Stimulated activated naive CD8-positive, alpha-beta T cell treated with anti-CD3 and anti-CD28 coated beads, Interleukin-15, amount 100 ng/mL, for 72 hours (primary cell): ENCODE measurements around the gene ARHGAP9.
A peak's percentile ranks its signal among the peaks of the same experiment; 100 is the strongest.

ENCODE experiments used
- ATAC-seq: fragments of 150-1000 bp; cut with Tn5 transposase; 2 replicates; pipeline ENCODE4 v1.10.0; 2021; ENCODE audit warnings: mild to moderate bottlenecking, moderate library complexity
- DNase-seq, 2 donors: peaks; one replicate each; pipeline ENCODE4 v3.0.0; 2021 to 2022
- H3K27ac Mint-ChIP-seq, 2 donors: one replicate each; pipeline ENCODE4 v1.8.0; 2022; ENCODE audit warnings: mild to moderate bottlenecking in 2 of 2, mixed read lengths in 2 of 2, moderate library complexity in 2 of 2
- H3K27me3 Mint-ChIP-seq: one replicate; pipeline ENCODE4 v1.8.0; 2022; ENCODE audit warnings: mixed read lengths
- H3K4me1 Mint-ChIP-seq: one replicate; pipeline ENCODE4 v1.8.0; 2022; ENCODE audit warnings: mild to moderate bottlenecking, mixed read lengths
- H3K4me3 Mint-ChIP-seq, 2 donors: one replicate each; pipeline ENCODE4 v1.8.0; 2022; ENCODE audit warnings: mild to moderate bottlenecking in 2 of 2, mixed read lengths in 2 of 2, moderate library complexity in 1 of 2
- H3K9me3 Mint-ChIP-seq, 2 donors: one replicate each; pipeline ENCODE4 v1.8.0; 2022; ENCODE audit warnings: mixed read lengths in 2 of 2

Gene ARHGAP9

GRCh38 chr12:57479376-57480115 is at the start of gene ARHGAP9:
TSS of gene ARHGAP9 (minus strand) at chr12:57479866. CDS start at chr12:57479406, 460 bp downstream.
- DNase-seq: peak; percentile 54 to 74
- peak within 1 kb of the TSS; percentile 96 to 100 for H3K27ac Mint-ChIP-seq
- no peaks in the 10 kb centered on the region for H3K27me3 Mint-ChIP-seq
- H3K4me3 Mint-ChIP-seq: peak within 1 kb of the TSS; percentile 80 to 97
- peaks cover 73% of the 10 kb centered on the region for H3K4me1 Mint-ChIP-seq
- ATAC-seq: peak; percentile 71
- no peaks in the 10 kb centered on the region for H3K9me3 Mint-ChIP-seq

- Mint-ChIP-seq H3K4me3 (no peak overlapping the region), H3K9me3 (no peaks in the 10 kb centered on the region), H3K27me3 (no peaks in the 10 kb centered on the region), H3K27ac (peak overlapping the region in 1 of 2 donors; percentile 72), H3K4me1 (peaks cover 52% of the 10 kb centered on the region)
- DNase-seq: no peak
- ATAC-seq: no peak
Observed at GRCh38 chr12:57528831-57529555, 49.3 kb upstream of the ARHGAP9 start.

DNA sequence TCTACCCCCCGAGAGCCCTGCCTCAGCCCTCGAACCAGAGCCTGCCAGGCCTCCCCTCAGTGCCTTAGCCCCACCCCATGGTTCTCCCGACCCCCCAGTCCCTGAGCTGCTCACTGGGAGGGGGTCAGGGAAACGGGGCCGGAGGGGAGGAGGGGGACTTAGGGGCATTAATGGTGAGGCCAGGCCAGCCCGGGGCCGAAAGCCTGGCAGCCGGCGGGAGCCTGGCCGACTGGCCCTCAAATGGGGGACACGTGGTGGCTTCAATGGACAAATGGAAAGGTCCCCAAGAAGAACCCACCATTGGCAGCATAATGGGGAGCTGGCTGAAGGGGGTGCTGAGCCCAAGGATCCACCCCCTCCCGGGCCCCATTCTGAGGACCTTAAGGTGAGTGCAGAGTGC is 48.5 kb upstream of the ARHGAP9 start:
- no peak for ATAC-seq
- no peak overlapping the region for H3K27ac Mint-ChIP-seq

GRCh38 chr12:57527184-57527583 is 47.5 kb upstream of the ARHGAP9 start:
- Mint-ChIP-seq H3K4me3 (no peak overlapping the region), H3K4me1 (peaks cover 64% of the 10 kb centered on the region), H3K27ac (peak overlapping the region in 1 of 2 donors; percentile 94), H3K9me3 (no peaks in the 10 kb centered on the region), H3K27me3 (no peaks in the 10 kb centered on the region)
- DNase-seq: no peak
- ATAC-seq: no peak

More for the DNA sequence above, 48.5 kb upstream of the ARHGAP9 start:
- Mint-ChIP-seq H3K9me3 (no peaks in the 10 kb centered on the region), H3K4me1 (peaks cover 60% of the 10 kb centered on the region), H3K4me3 (no peak overlapping the region), H3K27me3 (no peaks in the 10 kb centered on the region)
- no peak for DNase-seq

- DNase-seq (no peak), ATAC-seq (no peak)
- Mint-ChIP-seq H3K4me3 (no peak overlapping the region), H3K27ac (peak overlapping the region; percentile 25 to 94), H3K4me1 (peaks cover 69% of the 10 kb centered on the region), H3K9me3 (no peaks in the 10 kb centered on the region), H3K27me3 (no peaks in the 10 kb centered on the region)
Observed at GRCh38 chr12:57526477-57527126, 46.9 kb upstream of the ARHGAP9 start.

- peak overlapping the region in 1 of 2 donors; percentile 94 for H3K27ac Mint-ChIP-seq
- H3K4me3 Mint-ChIP-seq: no peak overlapping the region
- ATAC-seq (no peak), DNase-seq (no peak)
- no peaks in the 10 kb centered on the region for H3K27me3 Mint-ChIP-seq
- peaks cover 77% of the 10 kb centered on the region for H3K4me1 Mint-ChIP-seq
- H3K9me3 Mint-ChIP-seq: no peaks in the 10 kb centered on the region
Observed at GRCh38 chr12:57525615-57526383, 46.1 kb upstream of the ARHGAP9 start.

DNA sequence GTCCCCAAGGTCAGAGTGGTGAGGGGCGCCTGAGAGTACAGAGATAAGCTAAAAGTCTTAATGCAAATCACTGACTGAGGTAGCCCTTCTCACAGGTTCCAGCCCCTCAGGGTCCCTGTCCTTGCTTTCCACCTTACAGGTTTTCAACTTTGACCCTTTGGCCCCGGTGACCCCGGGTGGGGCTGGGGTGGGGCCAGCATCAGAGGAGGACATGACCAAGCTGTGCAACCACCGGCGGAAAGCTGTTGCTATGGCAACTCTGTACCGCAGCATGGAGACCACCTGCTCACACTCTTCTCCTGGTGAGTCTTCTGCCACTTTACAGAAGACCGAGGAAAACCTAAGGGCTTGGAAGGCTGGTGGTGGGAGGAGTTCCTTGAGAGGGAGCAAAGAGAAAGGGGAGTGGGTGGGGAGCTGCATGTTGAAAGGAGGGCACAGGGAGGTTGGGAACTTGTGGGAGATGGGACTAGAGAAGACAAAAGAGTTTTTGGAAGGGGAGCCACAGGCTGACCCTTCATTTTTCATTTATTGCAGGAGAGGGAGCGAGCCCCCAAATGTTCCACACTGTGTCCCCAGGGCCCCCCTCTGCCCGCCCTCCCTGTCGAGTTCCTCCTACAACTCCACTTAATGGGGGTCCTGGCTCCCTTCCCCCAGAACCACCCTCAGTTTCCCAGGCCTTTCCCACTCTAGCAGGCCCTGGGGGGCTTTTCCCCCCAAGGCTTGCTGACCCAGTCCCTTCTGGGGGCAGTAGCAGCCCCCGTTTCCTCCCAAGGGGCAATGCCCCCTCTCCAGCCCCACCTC is 45.3 kb upstream of the ARHGAP9 start:
- H3K27me3 Mint-ChIP-seq: no peaks in the 10 kb centered on the region
- peaks cover 84% of the 10 kb centered on the region for H3K4me1 Mint-ChIP-seq
- H3K9me3 Mint-ChIP-seq: no peaks in the 10 kb centered on the region
- DNase-seq (no peak), ATAC-seq (no peak)
- H3K27ac Mint-ChIP-seq: peak overlapping the region in 1 of 2 donors; percentile 67
- H3K4me3 Mint-ChIP-seq: peak overlapping the region; percentile 96 to 98

DNA sequence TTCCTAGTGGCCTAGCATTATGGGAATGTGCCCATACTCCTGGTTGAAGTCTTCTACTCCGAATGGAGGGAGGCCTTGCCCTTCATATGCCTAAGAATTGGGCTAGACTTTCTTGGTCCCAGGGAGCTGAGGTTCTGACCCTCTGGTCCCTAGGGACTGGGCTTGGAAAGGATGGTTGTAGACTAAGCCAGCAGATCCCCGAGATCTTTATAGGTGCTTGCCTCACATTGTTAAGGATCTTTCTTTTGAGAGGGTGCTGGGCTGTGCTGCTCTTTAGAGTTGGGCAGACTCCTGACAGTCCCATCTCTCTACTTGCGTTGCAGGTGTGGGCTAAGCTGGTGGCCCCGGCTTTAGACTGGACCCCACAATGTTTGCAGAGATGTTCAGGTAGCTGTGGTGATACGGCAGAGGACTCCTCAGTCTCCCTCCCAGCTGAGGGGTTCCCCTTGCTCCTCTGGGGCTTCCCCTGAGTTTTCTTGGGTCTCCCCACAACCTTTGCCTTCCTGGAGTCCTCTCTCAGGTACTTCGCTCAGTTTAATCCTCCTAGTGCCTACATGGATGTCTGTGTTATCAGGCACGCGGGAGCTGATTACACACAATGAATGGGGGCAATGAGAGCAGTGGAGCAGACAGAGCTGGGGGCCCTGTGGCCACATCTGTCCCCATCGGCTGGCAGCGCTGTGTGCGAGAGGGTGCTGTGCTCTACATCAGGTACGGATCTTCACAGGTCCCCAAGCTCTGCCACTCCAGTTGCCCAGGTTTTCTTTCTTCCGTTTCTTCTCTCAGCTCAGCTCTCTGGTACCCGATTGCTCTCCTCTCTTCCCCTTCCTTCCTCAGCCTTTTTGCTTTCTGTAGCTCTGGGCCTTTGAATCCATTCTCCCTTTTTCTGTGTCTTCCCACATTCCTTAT is 44.3 kb upstream of the ARHGAP9 start:
- Mint-ChIP-seq H3K4me3 (peak overlapping the region; percentile 96 to 98), H3K4me1 (peaks cover 80% of the 10 kb centered on the region), H3K27ac (peak overlapping the region; percentile 51 to 91), H3K9me3 (no peaks in the 10 kb centered on the region), H3K27me3 (no peaks in the 10 kb centered on the region)
- DNase-seq (peak; percentile 32 to 43), ATAC-seq (no peak)

GRCh38 chr12:57522887-57523705 is 43.4 kb upstream of the ARHGAP9 start:
- ATAC-seq: no peak
- H3K4me3 Mint-ChIP-seq: peak overlapping the region; percentile 96 to 98
- DNase-seq: no peak
- H3K9me3 Mint-ChIP-seq: no peaks in the 10 kb centered on the region
- peak overlapping the region; percentile 50 to 91 for H3K27ac Mint-ChIP-seq
- peaks cover 84% of the 10 kb centered on the region for H3K4me1 Mint-ChIP-seq
- H3K27me3 Mint-ChIP-seq: no peaks in the 10 kb centered on the region

- DNase-seq: peak; percentile 95 to 96
- Mint-ChIP-seq H3K4me1 (peaks cover 88% of the 10 kb centered on the region), H3K27me3 (no peaks in the 10 kb centered on the region), H3K9me3 (no peaks in the 10 kb centered on the region), H3K4me3 (peak within 1 kb of the TSS; percentile 96 to 98), H3K27ac (peak within 1 kb of the TSS; percentile 99 to 100)
- ATAC-seq: peak; percentile 66
Observed at GRCh38 chr12:57522011-57522886, 42.6 kb upstream of the ARHGAP9 start, which contains the start of gene MBD6. TSS of gene MBD6 (plus strand) at chr12:57522824. CDS start at chr12:57524304, 1,480 bp downstream.

DNA sequence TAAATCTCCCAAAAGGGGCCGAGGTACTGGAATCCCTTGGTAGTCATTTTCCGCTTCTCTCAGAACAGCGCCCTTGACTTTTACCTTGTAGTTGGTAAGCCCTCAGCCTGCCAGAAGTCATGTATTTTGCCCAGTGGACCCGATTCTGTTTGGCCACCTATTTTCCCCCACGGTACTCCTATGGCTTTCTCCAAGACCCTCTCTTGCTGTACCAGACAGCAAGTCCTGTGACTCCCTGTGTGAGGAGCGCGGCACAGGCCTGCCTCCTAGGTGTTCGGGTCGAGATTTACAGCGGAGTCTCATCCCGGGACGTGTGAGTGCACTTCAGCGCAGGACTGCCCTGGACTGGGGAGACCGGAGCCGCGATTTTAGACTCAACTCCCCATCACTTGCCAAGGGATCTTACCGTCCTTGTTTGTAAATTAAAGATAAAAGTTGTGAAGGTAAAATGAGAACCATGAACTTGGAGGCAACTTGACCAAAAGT is 41.9 kb upstream of the ARHGAP9 start:
- peak in 1 of 2 donors; percentile 54 for DNase-seq
- no peaks in the 10 kb centered on the region for H3K27me3 Mint-ChIP-seq

More for the DNA sequence above, 41.9 kb upstream of the ARHGAP9 start:
- Mint-ChIP-seq H3K9me3 (no peaks in the 10 kb centered on the region), H3K27ac (peak overlapping the region; percentile 99 to 100), H3K4me3 (peak overlapping the region; percentile 95 to 97), H3K4me1 (peaks cover 88% of the 10 kb centered on the region)
- no peak for ATAC-seq
